ENCODE measurements around the gene NTM.
"Not testable (repeated sequence)": the region's sequence is repeated elsewhere in the genome, so short reads cannot be mapped to it uniquely, and the experiment has no call there.

The NTM gene

DNA sequence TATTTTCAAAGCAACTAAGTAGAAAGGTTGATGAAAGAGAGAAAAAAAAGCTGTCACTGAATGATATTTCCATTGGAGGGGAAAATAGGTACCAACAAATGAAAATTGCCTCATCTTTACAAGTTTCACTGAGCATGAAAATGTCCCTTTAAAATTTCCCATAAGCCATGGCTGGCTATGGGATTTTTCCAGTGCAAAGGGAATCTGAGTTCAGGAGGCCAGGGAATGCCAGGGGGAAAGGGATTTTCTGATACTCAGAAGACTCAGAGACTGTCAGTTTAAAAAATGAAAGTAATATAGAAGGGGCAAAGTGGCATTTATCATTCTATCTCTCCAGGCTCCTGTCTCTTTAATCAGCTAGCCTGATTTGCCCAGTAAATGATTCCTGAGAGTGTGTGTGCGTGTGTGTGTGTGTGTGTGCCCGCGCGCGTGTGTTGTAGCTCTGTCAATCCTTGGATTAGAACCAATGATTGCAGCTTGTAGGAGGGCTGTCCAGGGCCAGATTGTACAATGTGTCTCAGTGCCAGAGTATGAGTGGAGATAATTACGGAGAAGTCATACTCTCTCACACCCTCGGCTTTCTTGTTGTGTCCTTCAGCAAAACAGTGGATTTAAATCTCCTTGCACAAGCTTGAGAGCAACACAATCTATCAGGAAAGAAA, at the start of gene NTM:
TSS of gene NTM (plus strand) at position 526 of the 662 bp plus-strand sequence.
- no peak for DNase-seq (ENCODE audit: low spot score in 2 of 2)

GRCh38 chr11:131324921-131325570, 45.4 kb upstream of the NTM start:
- peaks cover 12% of the 10 kb centered on the region for H3K9me3 Mint-ChIP-seq
- H3K4me1 Mint-ChIP-seq, result no peaks in the 10 kb centered on the region
- no peaks in the 10 kb centered on the region for H3K36me3 Mint-ChIP-seq (ENCODE audit: insufficient read depth)
- DNase-seq (ENCODE audit: low spot score in 2 of 2) (no peak), ATAC-seq (replicated peaks; ENCODE audit: extremely low read depth, poor library complexity, severe bottlenecking) (no peak)
- H3K27me3 Mint-ChIP-seq, result no peaks in the 10 kb centered on the region
- H3K27ac Mint-ChIP-seq (ENCODE audit: low read depth), result no peak overlapping the region
- H3K4me3 Mint-ChIP-seq, result no peak overlapping the region

More for the DNA sequence above, at the start of gene NTM:
- H3K27me3 Mint-ChIP-seq, result no peaks in the 10 kb centered on the region
- no peaks in the 10 kb centered on the region for H3K4me1 Mint-ChIP-seq
- no peak for ATAC-seq (replicated peaks; ENCODE audit: extremely low read depth, poor library complexity, severe bottlenecking)
- H3K36me3 Mint-ChIP-seq (ENCODE audit: insufficient read depth), result no peaks in the 10 kb centered on the region
- H3K27ac Mint-ChIP-seq (ENCODE audit: low read depth), result no peak within 1 kb of the TSS
- H3K4me3 Mint-ChIP-seq, result no peak within 1 kb of the TSS
- H3K9me3 Mint-ChIP-seq, result peaks cover 14% of the 10 kb centered on the region

- no peaks in the 10 kb centered on the region for H3K36me3 Mint-ChIP-seq (ENCODE audit: insufficient read depth)
- peaks cover 12% of the 10 kb centered on the region for H3K9me3 Mint-ChIP-seq
- H3K4me3 Mint-ChIP-seq, result no peak overlapping the region
- H3K4me1 Mint-ChIP-seq, result no peaks in the 10 kb centered on the region
- no peaks in the 10 kb centered on the region for H3K27me3 Mint-ChIP-seq
- no peak overlapping the region for H3K27ac Mint-ChIP-seq (ENCODE audit: low read depth)
- DNase-seq (ENCODE audit: low spot score in 2 of 2), result no peak
- ATAC-seq (replicated peaks; ENCODE audit: extremely low read depth, poor library complexity, severe bottlenecking), result no peak
Observed at GRCh38 chr11:131326829-131327228, 43.6 kb upstream of the NTM start.

- peaks cover 12% of the 10 kb centered on the region for H3K9me3 Mint-ChIP-seq
- no peak for DNase-seq (ENCODE audit: low spot score in 2 of 2)
- no peak overlapping the region for H3K27ac Mint-ChIP-seq (ENCODE audit: low read depth)
Observed at GRCh38 chr11:131327421-131327820, 43.0 kb upstream of the NTM start.

DNA sequence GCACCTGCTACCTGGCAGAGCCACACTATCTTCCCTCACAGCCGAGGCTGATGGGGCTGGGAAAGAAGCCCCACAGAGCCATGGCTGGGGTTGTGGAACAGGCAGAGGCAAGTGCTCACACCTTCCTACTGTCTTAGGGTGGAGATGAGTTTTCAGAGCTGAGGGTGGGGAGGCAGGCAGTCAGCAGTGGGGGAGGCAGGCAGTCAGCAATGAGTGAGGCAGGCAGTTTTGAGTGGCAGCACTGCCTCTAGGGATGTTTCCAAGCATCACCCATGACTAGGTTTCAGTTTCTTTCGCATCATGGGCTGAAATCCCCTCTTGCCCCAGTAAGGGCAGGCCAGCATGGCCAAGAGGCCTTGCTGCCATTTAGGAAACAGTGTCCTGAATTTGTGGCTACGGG, 41.6 kb upstream of the NTM start:
- no peak for DNase-seq (ENCODE audit: low spot score in 2 of 2)
- H3K36me3 Mint-ChIP-seq (ENCODE audit: insufficient read depth), result no peaks in the 10 kb centered on the region
- H3K27ac Mint-ChIP-seq (ENCODE audit: low read depth), result no peak overlapping the region

More at GRCh38 chr11:131327421-131327820, 43.0 kb upstream of the NTM start:
- ATAC-seq (replicated peaks; ENCODE audit: extremely low read depth, poor library complexity, severe bottlenecking), result no peak
- Mint-ChIP-seq H3K27me3 (no peaks in the 10 kb centered on the region), H3K36me3 (ENCODE audit: insufficient read depth) (no peaks in the 10 kb centered on the region), H3K4me3 (no peak overlapping the region), H3K4me1 (no peaks in the 10 kb centered on the region)

GRCh38 chr11:131331010-131331409, 39.4 kb upstream of the NTM start:
- ATAC-seq (replicated peaks; ENCODE audit: extremely low read depth, poor library complexity, severe bottlenecking) (no peak), DNase-seq (ENCODE audit: low spot score in 2 of 2) (no peak)
- Mint-ChIP-seq H3K9me3 (peaks cover 18% of the 10 kb centered on the region), H3K4me1 (no peaks in the 10 kb centered on the region), H3K36me3 (ENCODE audit: insufficient read depth) (no peaks in the 10 kb centered on the region), H3K27me3 (no peaks in the 10 kb centered on the region), H3K27ac (ENCODE audit: low read depth) (no peak overlapping the region), H3K4me3 (no peak overlapping the region)

More for the DNA sequence above, 41.6 kb upstream of the NTM start:
- ATAC-seq (replicated peaks; ENCODE audit: extremely low read depth, poor library complexity, severe bottlenecking), result no peak
- H3K4me3 Mint-ChIP-seq, result no peak overlapping the region
- H3K9me3 Mint-ChIP-seq, result peaks cover 12% of the 10 kb centered on the region
- no peaks in the 10 kb centered on the region for H3K4me1 Mint-ChIP-seq
- no peaks in the 10 kb centered on the region for H3K27me3 Mint-ChIP-seq

- no peak for DNase-seq (ENCODE audit: low spot score in 2 of 2)
- H3K4me3 Mint-ChIP-seq, result no peak overlapping the region
- peaks cover 18% of the 10 kb centered on the region for H3K9me3 Mint-ChIP-seq
- no peaks in the 10 kb centered on the region for H3K36me3 Mint-ChIP-seq (ENCODE audit: insufficient read depth)
- no peak overlapping the region for H3K27ac Mint-ChIP-seq (ENCODE audit: low read depth)
- no peaks in the 10 kb centered on the region for H3K4me1 Mint-ChIP-seq
- no peaks in the 10 kb centered on the region for H3K27me3 Mint-ChIP-seq
- ATAC-seq (replicated peaks; ENCODE audit: extremely low read depth, poor library complexity, severe bottlenecking), result no peak
Observed at GRCh38 chr11:131331546-131331945, 38.9 kb upstream of the NTM start.

DNA sequence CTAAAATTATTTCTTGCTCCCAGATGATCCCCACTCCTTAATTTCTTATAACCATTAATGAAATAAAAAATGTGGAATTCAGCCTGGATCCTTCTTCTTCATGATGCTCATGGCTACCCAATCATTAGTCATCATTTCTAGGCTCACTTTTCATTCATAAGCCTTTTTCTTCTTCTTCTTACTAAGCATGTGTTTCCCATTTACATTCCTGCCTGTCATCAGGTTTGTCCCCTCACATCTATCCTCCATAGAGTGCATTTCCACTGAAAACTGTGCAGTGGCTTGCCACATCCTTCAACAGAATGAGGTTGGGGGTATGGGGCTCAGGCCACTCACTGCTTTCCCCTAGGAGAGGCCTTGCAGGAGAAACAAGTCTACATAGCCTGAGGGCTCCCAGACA, 35.8 kb upstream of the NTM start:
- H3K4me3 Mint-ChIP-seq, result no peak overlapping the region
- no peak for DNase-seq (ENCODE audit: low spot score in 2 of 2)
- no peaks in the 10 kb centered on the region for H3K27me3 Mint-ChIP-seq
- no peaks in the 10 kb centered on the region for H3K36me3 Mint-ChIP-seq (ENCODE audit: insufficient read depth)
- H3K9me3 Mint-ChIP-seq, result peaks cover 12% of the 10 kb centered on the region
- no peak overlapping the region for H3K27ac Mint-ChIP-seq (ENCODE audit: low read depth)
- no peak for ATAC-seq (replicated peaks; ENCODE audit: extremely low read depth, poor library complexity, severe bottlenecking)
- no peaks in the 10 kb centered on the region for H3K4me1 Mint-ChIP-seq

GRCh38 chr11:131341900-131342299, 28.5 kb upstream of the NTM start:
- H3K9me3 Mint-ChIP-seq; ATAC-seq (replicated peaks; ENCODE audit: extremely low read depth, poor library complexity, severe bottlenecking); H3K36me3 Mint-ChIP-seq (ENCODE audit: insufficient read depth); H3K4me3 Mint-ChIP-seq; H3K27ac Mint-ChIP-seq (ENCODE audit: low read depth); DNase-seq (ENCODE audit: low spot score in 2 of 2); H3K4me1 Mint-ChIP-seq; H3K27me3 Mint-ChIP-seq: not testable (repeated sequence)

DNA sequence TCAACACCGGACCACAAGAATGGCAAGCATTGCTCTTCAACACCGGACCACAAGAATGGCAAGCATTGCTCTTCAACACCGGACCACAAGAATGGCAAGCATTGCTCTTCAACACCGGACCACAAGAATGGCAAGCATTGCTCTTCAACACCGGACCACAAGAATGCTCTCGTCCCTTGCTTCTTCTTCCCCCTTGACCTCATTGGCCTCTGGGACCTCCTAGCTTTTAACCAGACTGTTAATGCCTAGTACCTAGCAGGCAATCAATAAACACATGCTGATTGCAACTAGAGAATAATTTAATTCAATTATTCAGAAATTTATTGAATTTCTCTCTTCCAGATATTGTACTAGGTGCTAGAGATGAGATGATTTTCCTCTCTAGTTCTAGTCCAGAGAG, 28.0 kb upstream of the NTM start:
- not testable (repeated sequence) for H3K4me1 Mint-ChIP-seq; H3K27me3 Mint-ChIP-seq; H3K9me3 Mint-ChIP-seq; DNase-seq (ENCODE audit: low spot score in 2 of 2); H3K27ac Mint-ChIP-seq (ENCODE audit: low read depth); ATAC-seq (replicated peaks; ENCODE audit: extremely low read depth, poor library complexity, severe bottlenecking); H3K4me3 Mint-ChIP-seq; H3K36me3 Mint-ChIP-seq (ENCODE audit: insufficient read depth)

DNA sequence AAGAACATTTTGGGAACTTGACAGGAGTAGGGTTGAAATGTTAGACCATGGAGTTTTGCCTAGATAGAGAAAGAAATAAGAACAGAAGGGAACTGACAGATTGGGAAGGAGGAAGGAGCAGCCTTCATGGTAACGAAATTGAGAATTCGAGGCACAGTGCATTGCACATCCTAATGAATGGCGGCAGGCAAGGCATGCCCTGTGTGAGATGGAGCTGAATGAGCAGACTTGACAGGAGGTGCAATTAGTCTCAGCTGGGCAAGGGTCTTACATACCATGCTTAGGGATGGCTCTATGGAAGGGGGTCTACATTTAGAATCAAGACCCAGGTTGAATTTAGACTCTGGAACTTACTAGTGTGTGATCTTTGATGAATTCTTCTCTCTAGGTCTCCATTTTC, 25.0 kb upstream of the NTM start:
- Mint-ChIP-seq H3K27ac (ENCODE audit: low read depth) (no peak overlapping the region), H3K9me3 (peaks cover 8% of the 10 kb centered on the region), H3K4me3 (no peak overlapping the region), H3K27me3 (no peaks in the 10 kb centered on the region), H3K36me3 (ENCODE audit: insufficient read depth) (no peaks in the 10 kb centered on the region), H3K4me1 (no peaks in the 10 kb centered on the region)
- DNase-seq (ENCODE audit: low spot score in 2 of 2) (no peak), ATAC-seq (replicated peaks; ENCODE audit: extremely low read depth, poor library complexity, severe bottlenecking) (no peak)

DNA sequence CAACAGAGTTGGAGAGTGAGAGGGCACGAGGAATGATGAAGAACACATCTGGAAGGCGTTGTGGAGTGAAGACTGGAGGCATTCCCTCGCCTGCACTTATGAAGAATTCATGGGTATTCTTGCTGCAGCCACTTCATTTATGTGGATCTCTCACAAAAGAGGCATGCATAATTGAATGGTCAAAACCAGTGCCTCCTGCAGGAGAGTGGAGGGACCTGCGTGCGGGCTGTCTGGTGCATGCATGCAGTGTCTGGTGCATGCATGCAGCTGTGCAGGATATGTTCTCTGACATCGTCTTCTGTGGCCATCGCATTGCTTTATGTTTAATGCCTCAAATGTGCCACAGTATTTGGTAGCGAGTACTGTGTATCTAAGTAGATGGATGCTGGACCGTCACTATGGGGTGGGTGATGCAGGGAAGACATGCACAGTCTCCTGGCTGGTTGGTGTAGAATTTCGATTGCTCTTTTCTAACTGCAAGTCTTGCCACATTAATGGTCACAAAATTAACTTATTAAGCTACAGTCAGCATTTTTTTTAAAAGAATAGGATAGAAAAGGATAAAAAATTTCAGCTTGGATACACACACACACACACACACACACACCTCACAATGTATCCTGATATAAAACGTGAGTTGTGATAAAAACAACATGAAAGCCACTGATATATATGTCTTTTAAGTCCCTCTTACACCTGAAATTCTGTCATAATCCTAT, 20.9 kb upstream of the NTM start:
- no peak overlapping the region for H3K4me3 Mint-ChIP-seq
- peaks cover 14% of the 10 kb centered on the region for H3K9me3 Mint-ChIP-seq
- no peaks in the 10 kb centered on the region for H3K27me3 Mint-ChIP-seq
- ATAC-seq (replicated peaks; ENCODE audit: extremely low read depth, poor library complexity, severe bottlenecking) (no peak), DNase-seq (ENCODE audit: low spot score in 2 of 2) (no peak)
- H3K36me3 Mint-ChIP-seq (ENCODE audit: insufficient read depth), result no peaks in the 10 kb centered on the region
- H3K27ac Mint-ChIP-seq (ENCODE audit: low read depth), result no peak overlapping the region
- H3K4me1 Mint-ChIP-seq, result no peaks in the 10 kb centered on the region

DNA sequence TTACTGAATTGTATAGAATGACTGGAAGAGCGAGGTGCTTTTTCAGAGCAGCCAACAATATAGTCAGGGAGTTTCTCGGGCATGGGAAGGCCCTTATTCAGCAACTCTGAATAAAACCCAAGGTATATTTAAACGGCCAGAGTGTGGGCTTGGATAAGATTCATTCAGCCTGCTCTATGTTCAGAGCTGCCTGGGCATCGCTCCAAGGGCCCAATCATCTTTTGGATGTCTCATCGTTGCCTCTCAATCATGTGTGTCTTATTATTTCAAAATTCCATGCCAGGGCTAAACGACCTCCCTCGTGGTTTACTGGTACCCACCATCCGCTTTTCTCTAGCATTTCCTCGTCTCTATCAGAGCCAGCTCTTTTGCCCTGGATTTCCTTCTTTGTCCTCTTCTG, 19.5 kb upstream of the NTM start:
- no peak overlapping the region for H3K27ac Mint-ChIP-seq (ENCODE audit: low read depth)

More for the DNA sequence above, 19.5 kb upstream of the NTM start:
- H3K27me3 Mint-ChIP-seq, result no peaks in the 10 kb centered on the region
- no peaks in the 10 kb centered on the region for H3K4me1 Mint-ChIP-seq
- peaks cover 14% of the 10 kb centered on the region for H3K9me3 Mint-ChIP-seq
- ATAC-seq (replicated peaks; ENCODE audit: extremely low read depth, poor library complexity, severe bottlenecking) (no peak), DNase-seq (ENCODE audit: low spot score in 2 of 2) (no peak)
- H3K4me3 Mint-ChIP-seq, result no peak overlapping the region
- H3K36me3 Mint-ChIP-seq (ENCODE audit: insufficient read depth), result no peaks in the 10 kb centered on the region

All from central memory CD8-positive, alpha-beta T cell (primary cell).